ENCODE data around the gene HNRNPA1. TPM values are rescaled to one million over a fixed set of nuclear protein-coding genes. Genes with fewer than 3 reads are reported as not detected.

Gene HNRNPA1
- total and polyA plus RNA-seq, 9 of the 15 experiments (the other 6 are each of a cell fraction or from before 2014, with no cell fraction given): 1,166 to 2,703 (median 1,815) TPM

DNA sequence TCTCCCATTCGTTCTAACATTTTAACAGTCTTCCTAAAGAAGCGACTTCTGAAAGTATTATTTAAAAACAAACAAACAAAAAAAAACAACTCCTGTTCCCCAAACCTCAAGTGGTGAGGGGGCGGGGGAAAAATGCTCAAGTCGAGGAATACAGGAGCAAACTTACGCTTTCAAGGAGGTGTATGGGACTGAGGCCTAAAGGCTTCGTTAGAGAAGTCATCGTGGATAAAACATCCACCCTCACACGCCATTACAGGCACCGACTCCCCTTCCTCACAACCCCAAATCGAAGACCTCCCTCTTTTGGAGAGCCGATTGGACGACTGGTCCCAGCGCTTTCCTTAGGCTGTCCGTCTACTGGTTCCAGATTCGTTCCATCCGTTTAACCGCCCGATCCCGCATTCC, 1.3 kb upstream of the HNRNPA1 start:
- peaks cover 67% of the 10 kb centered on the region for H3K36me3 ChIP-seq (ENCODE audit: control insufficient read depth, insufficient read depth, low read length)
- no peak for FAIRE-seq
- H3K27me3 ChIP-seq (ENCODE audit: control insufficient read depth in 2 of 2, insufficient read depth in 2 of 2, low read length in 2 of 2): no peaks in the 10 kb centered on the region
- no peak for DNase-seq (ENCODE audit: extremely low read depth in 1 of 4, low spot score in 3 of 4)
- peak overlapping the region; percentile 99 for H3K27ac ChIP-seq (ENCODE audit: extremely low read depth, low read depth, low read length)
- CTCF ChIA-PET (ENCODE audit: low intra/inter-chr PET ratio): no interaction called here
- H4K20me1 ChIP-seq (replicated peaks; ENCODE audit: control insufficient read depth, insufficient read depth, low read length): peaks cover 35% of the 10 kb centered on the region
- no peaks in the 10 kb centered on the region for H3K9me1 ChIP-seq (ENCODE audit: control insufficient read depth, insufficient read depth, low read length)
- peak overlapping the region; percentile 92 to 100 for H3K9ac ChIP-seq (ENCODE audit: insufficient read depth in 1 of 2, low read depth in 2 of 2, low read length in 2 of 2)
- H3K9me3 ChIP-seq (replicated peaks; ENCODE audit: control insufficient read depth, insufficient read depth, low read depth, low read length): no peaks in the 10 kb centered on the region
- H3K4me2 ChIP-seq (ENCODE audit: insufficient read depth, low read length): peak overlapping the region; percentile 100
- 0% methylated on average over 13 of the region's 19 CpGs for WGBS (ENCODE audit: insufficient coverage, low coverage, missing lambda C conversion rate)
- POLR2A ChIA-PET: interaction anchor here (0.6 to 3.8 kb wide), 20 partner anchors 10 to 577 kb away, joined by 3 to 155 read pairs (median 6); partner anchors contain the start of genes COPZ1 and HOXC9
- peak overlapping the region; percentile 96; the same call in 1 of the 2 replicates for H2AFZ ChIP-seq (ENCODE audit: low read depth, low read length)
- peak overlapping the region; percentile 71 for H3K4me3 ChIP-seq
- BruUV-seq (replicated peaks): TSS peak; percentile 66
- no peak for ATAC-seq
- H3K4me1 ChIP-seq (replicated peaks in 1 of 2; ENCODE audit: control insufficient read depth in 2 of 2, insufficient read depth in 2 of 2, low read length in 2 of 2): peaks cover 8 to 14% of the 10 kb centered on the region in 2 experiments; a peak in 3 of 5 replicates
- in situ Hi-C loops (cut with MboI) (no loop called here), intact Hi-C loops (cut with micrococcal nuclease) (no loop called here)
- H3K79me2 ChIP-seq (ENCODE audit: control insufficient read depth, insufficient read depth, low read length): peaks cover 94% of the 10 kb centered on the region
- TF ChIP-seq CHD1 (IDR thresholded peaks at IDR 0.05; ENCODE audit: low read length) (peak; percentile 81), MIER1 (IDR thresholded peaks at IDR 0.05; ENCODE audit: low read depth) (no peak), POLR2B (IDR thresholded peaks at IDR 0.05; ENCODE audit: low read depth, partially characterized antibody) (peak; percentile 54), RB1 (IDR thresholded peaks at IDR 0.05; ENCODE audit: low read depth) (no peak), SIN3A (IDR thresholded peaks at IDR 0.05; ENCODE audit: borderline replicate concordance in 2 of 2, control insufficient read depth in 1 of 2, low read depth in 2 of 2, low read length in 2 of 2) (peak; percentile 42 to 72; a peak in 1 of 4 replicates), TCF3 (CRISPR knock-in tag; IDR thresholded peaks at IDR 0.05) (0 out of 2 replicates have a peak, but pooled peaks have one; percentile 20), XRCC5 (IDR thresholded peaks at IDR 0.05; ENCODE audit: low read depth, low read length) (no peak), LEF1 (IDR thresholded peaks at IDR 0.05) (0 out of 2 replicates have a peak, but pooled peaks have one; percentile 38), ZSCAN29 (IDR thresholded peaks at IDR 0.05) (0 out of 2 replicates have a peak, but pooled peaks have one; percentile 17), HLTF (IDR thresholded peaks at IDR 0.05) (0 out of 2 replicates have a peak, but pooled peaks have one; percentile 44), ELF4 (CRISPR knock-in tag; IDR thresholded peaks at IDR 0.05) (0 out of 2 replicates have a peak, but pooled peaks have one; percentile 7), EGR1 (conservative IDR thresholded peaks at IDR 0.05) (peak; percentile 43)
- TF ChIP-seq, protein P1, sequence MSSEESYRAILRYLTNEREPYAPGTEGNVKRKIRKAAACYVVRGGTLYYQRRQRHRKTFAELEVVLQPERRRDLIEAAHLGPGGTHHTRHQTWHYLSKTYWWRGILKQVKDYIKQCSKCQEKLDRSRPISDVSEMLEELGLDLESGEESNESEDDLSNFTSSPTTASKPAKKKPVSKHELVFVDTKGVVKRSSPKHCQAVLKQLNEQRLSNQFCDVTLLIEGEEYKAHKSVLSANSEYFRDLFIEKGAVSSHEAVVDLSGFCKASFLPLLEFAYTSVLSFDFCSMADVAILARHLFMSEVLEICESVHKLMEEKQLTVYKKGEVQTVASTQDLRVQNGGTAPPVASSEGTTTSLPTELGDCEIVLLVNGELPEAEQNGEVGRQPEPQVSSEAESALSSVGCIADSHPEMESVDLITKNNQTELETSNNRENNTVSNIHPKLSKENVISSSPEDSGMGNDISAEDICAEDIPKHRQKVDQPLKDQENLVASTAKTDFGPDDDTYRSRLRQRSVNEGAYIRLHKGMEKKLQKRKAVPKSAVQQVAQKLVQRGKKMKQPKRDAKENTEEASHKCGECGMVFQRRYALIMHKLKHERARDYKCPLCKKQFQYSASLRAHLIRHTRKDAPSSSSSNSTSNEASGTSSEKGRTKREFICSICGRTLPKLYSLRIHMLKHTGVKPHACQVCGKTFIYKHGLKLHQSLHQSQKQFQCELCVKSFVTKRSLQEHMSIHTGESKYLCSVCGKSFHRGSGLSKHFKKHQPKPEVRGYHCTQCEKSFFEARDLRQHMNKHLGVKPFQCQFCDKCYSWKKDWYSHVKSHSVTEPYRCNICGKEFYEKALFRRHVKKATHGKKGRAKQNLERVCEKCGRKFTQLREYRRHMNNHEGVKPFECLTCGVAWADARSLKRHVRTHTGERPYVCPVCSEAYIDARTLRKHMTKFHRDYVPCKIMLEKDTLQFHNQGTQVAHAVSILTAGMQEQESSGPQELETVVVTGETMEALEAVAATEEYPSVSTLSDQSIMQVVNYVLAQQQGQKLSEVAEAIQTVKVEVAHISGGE (CRISPR knock-in tag; IDR thresholded peaks at IDR 0.05): 0 out of 6 replicates have a peak, but pooled peaks of 1 of the 3 experiments have one; percentile 2
- TF ChIP-seq, protein P2, sequence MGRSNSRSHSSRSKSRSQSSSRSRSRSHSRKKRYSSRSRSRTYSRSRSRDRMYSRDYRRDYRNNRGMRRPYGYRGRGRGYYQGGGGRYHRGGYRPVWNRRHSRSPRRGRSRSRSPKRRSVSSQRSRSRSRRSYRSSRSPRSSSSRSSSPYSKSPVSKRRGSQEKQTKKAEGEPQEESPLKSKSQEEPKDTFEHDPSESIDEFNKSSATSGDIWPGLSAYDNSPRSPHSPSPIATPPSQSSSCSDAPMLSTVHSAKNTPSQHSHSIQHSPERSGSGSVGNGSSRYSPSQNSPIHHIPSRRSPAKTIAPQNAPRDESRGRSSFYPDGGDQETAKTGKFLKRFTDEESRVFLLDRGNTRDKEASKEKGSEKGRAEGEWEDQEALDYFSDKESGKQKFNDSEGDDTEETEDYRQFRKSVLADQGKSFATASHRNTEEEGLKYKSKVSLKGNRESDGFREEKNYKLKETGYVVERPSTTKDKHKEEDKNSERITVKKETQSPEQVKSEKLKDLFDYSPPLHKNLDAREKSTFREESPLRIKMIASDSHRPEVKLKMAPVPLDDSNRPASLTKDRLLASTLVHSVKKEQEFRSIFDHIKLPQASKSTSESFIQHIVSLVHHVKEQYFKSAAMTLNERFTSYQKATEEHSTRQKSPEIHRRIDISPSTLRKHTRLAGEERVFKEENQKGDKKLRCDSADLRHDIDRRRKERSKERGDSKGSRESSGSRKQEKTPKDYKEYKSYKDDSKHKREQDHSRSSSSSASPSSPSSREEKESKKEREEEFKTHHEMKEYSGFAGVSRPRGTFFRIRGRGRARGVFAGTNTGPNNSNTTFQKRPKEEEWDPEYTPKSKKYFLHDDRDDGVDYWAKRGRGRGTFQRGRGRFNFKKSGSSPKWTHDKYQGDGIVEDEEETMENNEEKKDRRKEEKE (IDR thresholded peaks at IDR 0.05; ENCODE audit: borderline replicate concordance in 1 of 2, control insufficient read depth in 1 of 2, low read depth in 2 of 2, low read length in 1 of 2): 0 out of 4 replicates have a peak, but pooled peaks of 1 of the 2 experiments have one; percentile 38

All from K562 (cell line).